Colonic mucosa (tissue), 4 donors: ENCODE measurements around the gene FBXO36. TPM values are rescaled to one million over a fixed set of nuclear protein-coding genes. Genes with fewer than 3 reads are reported as not detected.

Experiments used
- DNase-seq: peaks from one replicate; pipeline ENCODE4 v3.0.0-alpha.2; 2020
- H3K27ac ChIP-seq: fragments of 200-600 bp; one replicate; pipeline ENCODE4 v1.8.0; 2021
- H3K27me3 ChIP-seq: fragments of 200-600 bp; one replicate; pipeline ENCODE4 v1.8.0; 2021
- H3K36me3 ChIP-seq: fragments of 200-600 bp; one replicate; pipeline ENCODE4 v1.8.0; 2021
- H3K4me1 ChIP-seq: fragments of 200-600 bp; one replicate; pipeline ENCODE4 v1.8.0; 2021; ENCODE audit warnings: mild to moderate bottlenecking
- H3K4me3 ChIP-seq: fragments of 200-600 bp; one replicate; pipeline ENCODE4 v1.8.0; 2021
- H3K9ac ChIP-seq, 2 donors: one replicate each; pipeline ENCODE4 v1.7.0; 2013; ENCODE audit warnings: control low read depth in 2 of 2, low read depth in 2 of 2, low read length in 2 of 2
- H3K9me3 ChIP-seq: fragments of 200-600 bp; one replicate; pipeline ENCODE4 v1.8.0; 2021
- intact Hi-C: fragments of 100-400 bp; cut with DNase I; formaldehyde crosslinking; loops from one replicate; pipeline ENCODE4 v1.14.1; 2022
- total RNA-seq, 2 donors: library from RNA; stranded (reverse); fragmentation: NEBNext Ultra II Directional in 1 of 2; extraction: Animal tissue kit (Norgen Biotek cat#: 25700) in 1 of 2; gene quantifications; one replicate each; pipeline ENCODE4 v1.2.1, GENCODE V29; 2021
- TF ChIP-seq, protein P1 (sequence below): fragments of 200-600 bp; IDR thresholded peaks from one replicate; pipeline ENCODE4 v1.8.0; 2022; ENCODE audit warnings: antibody characterized with exemption, mild to moderate bottlenecking
- donor health status: healthy.
- donor health status: DM: no; HTN: no; CAD: no.
- donor health status: DM: no; HTN: no; CAD: no.

The FBXO36 gene, protein sequence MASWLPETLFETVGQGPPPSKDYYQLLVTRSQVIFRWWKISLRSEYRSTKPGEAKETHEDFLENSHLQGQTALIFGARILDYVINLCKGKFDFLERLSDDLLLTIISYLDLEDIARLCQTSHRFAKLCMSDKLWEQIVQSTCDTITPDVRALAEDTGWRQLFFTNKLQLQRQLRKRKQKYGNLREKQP
- 1 to 10 TPM in 1 of 2 donors, under 1 TPM in 1; 0.77 to 1.9 TPM for total RNA-seq

DNA sequence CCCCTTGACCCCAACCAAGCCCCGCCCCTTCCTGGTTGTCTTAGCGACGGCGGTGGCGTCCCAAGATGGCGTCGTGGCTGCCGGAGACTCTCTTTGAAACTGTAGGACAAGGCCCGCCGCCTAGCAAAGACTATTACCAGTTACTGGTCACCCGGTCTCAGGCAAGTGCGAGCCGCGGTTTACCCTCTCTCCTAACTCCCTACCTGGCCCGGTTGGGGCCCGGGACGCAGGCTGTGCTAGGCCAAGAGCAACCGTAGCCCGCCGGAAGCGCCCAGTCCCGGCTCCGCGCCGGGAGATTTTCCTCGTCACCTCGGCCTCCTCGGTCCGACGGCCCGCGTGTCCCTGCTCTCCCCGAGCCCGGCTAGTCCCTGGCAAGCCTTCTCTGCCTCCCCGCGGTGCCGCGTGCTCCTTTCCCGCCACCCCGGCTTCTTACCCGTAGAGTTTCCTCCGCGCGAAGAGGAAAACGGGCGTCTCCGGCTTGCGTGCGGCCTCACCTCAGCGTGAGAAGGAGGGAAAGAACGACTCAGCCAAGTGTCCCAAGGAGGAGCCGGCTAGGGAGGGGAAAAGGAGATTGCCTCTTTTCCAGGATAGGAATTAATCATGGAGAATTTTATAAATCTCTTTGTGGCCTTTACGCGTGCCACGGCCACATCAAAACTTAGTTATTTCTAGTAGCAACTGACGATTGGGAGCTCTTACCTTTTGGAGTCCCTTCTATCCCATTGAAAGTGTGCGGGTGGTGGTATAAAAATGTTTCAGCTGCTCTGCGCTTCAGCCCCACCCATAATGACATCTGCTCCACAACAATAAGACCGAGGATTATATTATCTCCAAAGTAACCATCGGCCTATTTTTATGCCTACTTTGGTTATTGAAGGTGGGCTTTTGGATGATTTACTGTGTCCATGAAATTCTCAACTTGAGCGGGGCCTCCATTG lies at the start of gene FBXO36:
TSS of gene FBXO36 (plus strand) at position 55 of the 938 bp plus-strand sequence. CDS start at position 66, 11 bp downstream.
- intact Hi-C loops: no loop called here
- peak within 1 kb of the TSS; percentile 97 to 98 for H3K9ac ChIP-seq
- H3K36me3 ChIP-seq: no peaks in the 10 kb centered on the region
- H3K9me3 ChIP-seq: no peaks in the 10 kb centered on the region
- peak within 1 kb of the TSS; percentile 97 for H3K27ac ChIP-seq
- TF ChIP-seq, protein P1, sequence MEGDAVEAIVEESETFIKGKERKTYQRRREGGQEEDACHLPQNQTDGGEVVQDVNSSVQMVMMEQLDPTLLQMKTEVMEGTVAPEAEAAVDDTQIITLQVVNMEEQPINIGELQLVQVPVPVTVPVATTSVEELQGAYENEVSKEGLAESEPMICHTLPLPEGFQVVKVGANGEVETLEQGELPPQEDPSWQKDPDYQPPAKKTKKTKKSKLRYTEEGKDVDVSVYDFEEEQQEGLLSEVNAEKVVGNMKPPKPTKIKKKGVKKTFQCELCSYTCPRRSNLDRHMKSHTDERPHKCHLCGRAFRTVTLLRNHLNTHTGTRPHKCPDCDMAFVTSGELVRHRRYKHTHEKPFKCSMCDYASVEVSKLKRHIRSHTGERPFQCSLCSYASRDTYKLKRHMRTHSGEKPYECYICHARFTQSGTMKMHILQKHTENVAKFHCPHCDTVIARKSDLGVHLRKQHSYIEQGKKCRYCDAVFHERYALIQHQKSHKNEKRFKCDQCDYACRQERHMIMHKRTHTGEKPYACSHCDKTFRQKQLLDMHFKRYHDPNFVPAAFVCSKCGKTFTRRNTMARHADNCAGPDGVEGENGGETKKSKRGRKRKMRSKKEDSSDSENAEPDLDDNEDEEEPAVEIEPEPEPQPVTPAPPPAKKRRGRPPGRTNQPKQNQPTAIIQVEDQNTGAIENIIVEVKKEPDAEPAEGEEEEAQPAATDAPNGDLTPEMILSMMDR: no peak
- H3K4me1 ChIP-seq: no peaks in the 10 kb centered on the region
- DNase-seq: peak; percentile 94
- H3K27me3 ChIP-seq: no peaks in the 10 kb centered on the region
- peak within 1 kb of the TSS; percentile 97 for H3K4me3 ChIP-seq

DNA sequence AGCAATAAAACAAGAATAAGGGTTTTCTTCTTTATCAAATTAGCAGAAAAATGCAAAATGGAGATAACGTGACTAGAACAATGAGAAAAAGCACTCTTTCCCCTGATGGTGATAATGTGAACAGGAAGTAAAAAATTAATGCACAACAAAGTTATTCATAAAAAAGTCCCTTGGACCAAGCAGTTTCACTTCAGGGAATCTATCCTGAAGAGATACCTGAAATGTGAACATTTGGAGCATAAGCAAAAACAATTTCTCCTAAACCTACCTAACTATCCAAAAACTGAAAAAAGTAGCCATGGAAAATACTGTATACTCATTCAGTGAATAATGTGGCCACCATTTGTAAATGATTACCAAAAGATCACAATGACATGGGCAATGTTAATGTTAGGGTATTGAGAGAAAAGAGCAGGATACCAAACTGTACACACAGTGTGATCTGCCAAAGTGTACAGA lies 49.2 kb upstream of the FBXO36 start:
- TF ChIP-seq, protein P1: no peak
- intact Hi-C loops: no loop called here
- H3K4me3 ChIP-seq: no peak overlapping the region
- H3K27ac ChIP-seq: no peak overlapping the region
- no peak overlapping the region for H3K9ac ChIP-seq
- H3K9me3 ChIP-seq: no peaks in the 10 kb centered on the region
- DNase-seq: no peak
- no peaks in the 10 kb centered on the region for H3K4me1 ChIP-seq
- no peaks in the 10 kb centered on the region for H3K36me3 ChIP-seq
- H3K27me3 ChIP-seq: no peaks in the 10 kb centered on the region

DNA sequence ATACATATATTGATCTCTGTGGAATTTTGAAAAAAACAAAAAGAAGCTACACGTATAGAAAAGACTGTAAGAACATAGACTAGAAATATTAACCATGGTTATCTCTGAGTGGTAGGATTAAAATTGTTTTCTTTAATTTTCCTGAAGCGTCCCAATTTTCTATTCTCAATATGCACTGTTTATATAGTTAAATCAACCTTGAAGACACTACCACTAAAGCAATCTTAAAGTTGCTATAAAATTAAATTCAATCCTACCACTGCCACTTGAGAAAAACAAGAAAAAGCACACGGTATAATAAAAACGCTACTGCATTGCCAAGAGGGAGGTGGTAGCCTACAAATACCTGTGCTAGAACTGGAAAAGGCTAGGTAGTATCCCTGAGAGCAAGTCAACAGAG lies 47.7 kb upstream of the FBXO36 start:
- Histone ChIP-seq H3K27me3 (no peaks in the 10 kb centered on the region), H3K4me3 (no peak overlapping the region), H3K36me3 (no peaks in the 10 kb centered on the region), H3K9ac (no peak overlapping the region), H3K27ac (no peak overlapping the region), H3K4me1 (no peaks in the 10 kb centered on the region), H3K9me3 (no peaks in the 10 kb centered on the region)
- intact Hi-C loops: no loop called here
- no peak for DNase-seq
- TF ChIP-seq, protein P1: no peak

DNA sequence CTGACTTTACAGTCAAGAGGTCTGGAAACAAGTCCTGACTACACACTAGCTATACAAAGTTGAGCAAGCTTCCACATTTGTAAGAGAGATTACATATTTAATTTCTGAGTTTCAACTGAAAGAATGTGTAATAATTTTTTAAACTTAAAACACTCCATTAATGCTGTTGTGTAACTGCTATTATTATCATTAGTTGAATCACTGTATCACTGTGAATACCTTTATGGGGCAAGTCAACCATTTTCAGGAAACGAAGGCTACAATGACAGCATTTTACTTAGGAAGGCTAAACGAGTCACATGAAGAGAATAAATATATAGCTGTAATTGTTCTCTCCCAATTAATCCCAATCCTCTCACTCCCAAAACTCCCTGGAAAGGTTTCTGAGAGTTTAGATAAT lies 46.8 kb upstream of the FBXO36 start:
- TF ChIP-seq, protein P1: no peak
- H3K36me3 ChIP-seq: no peaks in the 10 kb centered on the region
- H3K27ac ChIP-seq: no peak overlapping the region
- no peaks in the 10 kb centered on the region for H3K27me3 ChIP-seq
- intact Hi-C loops: no loop called here
- no peaks in the 10 kb centered on the region for H3K4me1 ChIP-seq
- H3K9me3 ChIP-seq: no peaks in the 10 kb centered on the region
- no peak overlapping the region for H3K9ac ChIP-seq
- no peak overlapping the region for H3K4me3 ChIP-seq
- no peak for DNase-seq

DNA sequence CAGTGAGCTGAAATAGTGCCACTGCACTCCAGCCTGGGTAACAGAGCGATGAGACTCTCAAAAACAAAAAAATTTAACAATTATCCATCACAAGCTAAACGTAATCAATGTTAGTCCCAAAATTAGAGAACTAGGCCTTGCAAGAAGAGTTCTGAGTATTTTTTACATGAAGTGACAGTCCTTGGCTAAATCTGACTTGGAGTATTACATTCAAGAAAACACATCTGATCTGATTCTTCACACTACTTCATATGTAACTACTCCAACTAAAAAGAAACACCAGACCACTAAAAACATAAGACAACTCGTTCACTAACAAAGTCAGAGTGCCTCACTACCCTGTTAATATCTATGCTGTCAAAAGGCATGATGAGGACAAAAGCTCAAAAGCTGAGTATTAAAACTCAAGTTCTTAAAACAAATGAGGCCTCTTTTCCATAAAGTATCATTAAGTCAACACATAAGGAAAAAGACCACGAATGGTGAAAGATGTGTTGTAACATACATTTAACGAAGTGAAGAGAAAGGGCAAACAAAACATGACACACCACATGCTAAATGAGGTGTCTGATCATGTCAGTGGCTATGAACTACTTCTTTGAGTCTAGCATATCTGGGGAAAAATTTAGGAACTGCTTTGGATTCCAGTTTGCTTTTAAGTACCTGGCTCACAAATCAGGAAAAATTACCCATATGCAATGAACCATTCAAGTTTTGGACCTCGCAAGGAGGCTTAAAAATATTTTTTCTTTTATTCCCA lies 42.9 kb upstream of the FBXO36 start:
- H3K9ac ChIP-seq: no peak overlapping the region
- no peaks in the 10 kb centered on the region for H3K9me3 ChIP-seq
- intact Hi-C loops: no loop called here
- TF ChIP-seq, protein P1: no peak
- H3K27ac ChIP-seq: no peak overlapping the region
- no peaks in the 10 kb centered on the region for H3K27me3 ChIP-seq
- no peaks in the 10 kb centered on the region for H3K4me1 ChIP-seq
- H3K36me3 ChIP-seq: no peaks in the 10 kb centered on the region
- DNase-seq: no peak
- no peak overlapping the region for H3K4me3 ChIP-seq
